Measurements from ENCODE around the gene BFSP2.

Gene BFSP2

GRCh38 chr3:133383741-133384140, 16.1 kb upstream of the BFSP2 start:
- no peaks in the 10 kb centered on the region for H3K9me2 ChIP-seq (replicated peaks; ENCODE audit: insufficient read depth, low read length)
- H2AFZ ChIP-seq (ENCODE audit: low read depth, low read length, severe bottlenecking), result no peak overlapping the region
- H3K9me3 ChIP-seq (ENCODE audit: insufficient read depth, low read length), result no peaks in the 10 kb centered on the region
- no peaks in the 10 kb centered on the region for H3F3A ChIP-seq (ENCODE audit: insufficient read depth)
- H3K4me2 ChIP-seq (ENCODE audit: low read depth, low read length, poor library complexity, severe bottlenecking), result no peak overlapping the region
- H3K27ac ChIP-seq (ENCODE audit: low read depth, low read length), result no peak overlapping the region
- TF ChIP-seq EZH2phosphoT487 (conservative IDR thresholded peaks at IDR 0.05; ENCODE audit: low read length), result no peak
- TF ChIP-seq CTCF (IDR thresholded peaks at IDR 0.05; ENCODE audit: insufficient read depth, low read length, poor library complexity, severe bottlenecking), result no peak
- H3K36me3 ChIP-seq (ENCODE audit: low read length), result no peaks in the 10 kb centered on the region
- no peak overlapping the region for H3K4me3 ChIP-seq (ENCODE audit: insufficient read depth, low read length, poor library complexity, severe bottlenecking)
- no peaks in the 10 kb centered on the region for H3K79me2 ChIP-seq (ENCODE audit: insufficient read depth, low read length)
- H3K27me3 ChIP-seq (ENCODE audit: low read length), result no peaks in the 10 kb centered on the region
- H4K20me1 ChIP-seq (ENCODE audit: low read depth, low read length), result no peaks in the 10 kb centered on the region
- no peak overlapping the region for H3K9ac ChIP-seq (ENCODE audit: low read length)

GRCh38 chr3:133384331-133385027, 15.4 kb upstream of the BFSP2 start:
- Histone ChIP-seq H3K4me2 (ENCODE audit: low read depth, low read length, poor library complexity, severe bottlenecking) (no peak overlapping the region), H3K9me2 (replicated peaks; ENCODE audit: insufficient read depth, low read length) (no peaks in the 10 kb centered on the region), H3K9ac (ENCODE audit: low read length) (no peak overlapping the region), H4K20me1 (ENCODE audit: low read depth, low read length) (no peaks in the 10 kb centered on the region), H2AFZ (ENCODE audit: low read depth, low read length, severe bottlenecking) (no peak overlapping the region), H3K27ac (ENCODE audit: low read depth, low read length) (no peak overlapping the region), H3K79me2 (ENCODE audit: insufficient read depth, low read length) (no peaks in the 10 kb centered on the region), H3K4me3 (ENCODE audit: insufficient read depth, low read length, poor library complexity, severe bottlenecking) (no peak overlapping the region), H3F3A (ENCODE audit: insufficient read depth) (no peaks in the 10 kb centered on the region), H3K27me3 (ENCODE audit: low read length) (no peaks in the 10 kb centered on the region), H3K9me3 (ENCODE audit: insufficient read depth, low read length) (no peaks in the 10 kb centered on the region), H3K36me3 (ENCODE audit: low read length) (no peaks in the 10 kb centered on the region)
- TF ChIP-seq EZH2phosphoT487 (conservative IDR thresholded peaks at IDR 0.05; ENCODE audit: low read length), result no peak
- peak; percentile 69 for TF ChIP-seq CTCF (IDR thresholded peaks at IDR 0.05; ENCODE audit: insufficient read depth, low read length, poor library complexity, severe bottlenecking)

GRCh38 chr3:133386876-133387275, 13.0 kb upstream of the BFSP2 start:
- H3K9ac ChIP-seq (ENCODE audit: low read length), result no peak overlapping the region
- H3K27ac ChIP-seq (ENCODE audit: low read depth, low read length), result no peak overlapping the region
- no peaks in the 10 kb centered on the region for H3K9me3 ChIP-seq (ENCODE audit: insufficient read depth, low read length)
- no peaks in the 10 kb centered on the region for H3K36me3 ChIP-seq (ENCODE audit: low read length)
- no peak overlapping the region for H2AFZ ChIP-seq (ENCODE audit: low read depth, low read length, severe bottlenecking)
- H3K9me2 ChIP-seq (replicated peaks; ENCODE audit: insufficient read depth, low read length), result no peaks in the 10 kb centered on the region
- H3K79me2 ChIP-seq (ENCODE audit: insufficient read depth, low read length), result no peaks in the 10 kb centered on the region
- no peaks in the 10 kb centered on the region for H4K20me1 ChIP-seq (ENCODE audit: low read depth, low read length)
- H3K4me3 ChIP-seq (ENCODE audit: insufficient read depth, low read length, poor library complexity, severe bottlenecking), result no peak overlapping the region
- H3K4me2 ChIP-seq (ENCODE audit: low read depth, low read length, poor library complexity, severe bottlenecking), result no peak overlapping the region
- no peaks in the 10 kb centered on the region for H3F3A ChIP-seq (ENCODE audit: insufficient read depth)
- no peaks in the 10 kb centered on the region for H3K27me3 ChIP-seq (ENCODE audit: low read length)
- TF ChIP-seq EZH2phosphoT487 (conservative IDR thresholded peaks at IDR 0.05; ENCODE audit: low read length), result no peak
- TF ChIP-seq CTCF (IDR thresholded peaks at IDR 0.05; ENCODE audit: insufficient read depth, low read length, poor library complexity, severe bottlenecking), result peak; percentile 14
